H9 (cell line): ENCODE data around the gene LSM7. TPM values are rescaled to one million over a fixed set of nuclear protein-coding genes. Genes with fewer than 3 reads are reported as not detected.

Source experiments
- DNase-seq: peaks from one replicate; pipeline ENCODE4 v3.0.0-alpha.2; 2017
- H2AFZ ChIP-seq: one replicate; pipeline ENCODE4 v1.6.1; 2013; ENCODE audit warnings: mild to moderate bottlenecking, low read length, control low read depth, moderate library complexity
- H2AK5ac ChIP-seq: 2 replicates; pipeline ENCODE4 v1.6.1; 2013; ENCODE audit warnings: low read length, control low read depth, mixed read lengths; ENCODE audit not compliant: insufficient read length
- H2BK120ac ChIP-seq: one replicate; pipeline ENCODE4 v1.6.1; 2013; ENCODE audit warnings: low read depth, mild to moderate bottlenecking, low read length, control low read depth, inconsistent platforms; ENCODE audit not compliant: poor library complexity, severe bottlenecking
- H2BK12ac ChIP-seq: 2 replicates; pipeline ENCODE4 v1.6.1; 2013; ENCODE audit warnings: low read length, control low read depth, mixed read lengths, low read depth; ENCODE audit not compliant: insufficient read length
- H2BK15ac ChIP-seq: 2 replicates; pipeline ENCODE4 v1.6.1; 2013; ENCODE audit warnings: low read depth, low read length, control low read depth
- H2BK20ac ChIP-seq: one replicate; pipeline ENCODE4 v1.6.1; 2013; ENCODE audit warnings: low read depth, mild to moderate bottlenecking, low read length, control low read depth, inconsistent platforms; ENCODE audit not compliant: poor library complexity, severe bottlenecking
- H2BK5ac ChIP-seq: 2 replicates; pipeline ENCODE4 v1.6.1; 2013; ENCODE audit warnings: low read length, control low read depth, mixed read lengths; ENCODE audit not compliant: insufficient read length
- H3K14ac ChIP-seq: 2 replicates; pipeline ENCODE4 v1.6.1; 2013; ENCODE audit warnings: low read length, control low read depth; ENCODE audit not compliant: insufficient read depth
- H3K18ac ChIP-seq: 2 replicates; pipeline ENCODE4 v1.6.1; 2013; ENCODE audit warnings: low read depth, mild to moderate bottlenecking, mixed read lengths, low read length, control low read depth; ENCODE audit not compliant: insufficient read length
- H3K23ac ChIP-seq: 2 replicates; pipeline ENCODE4 v1.6.1; 2013; ENCODE audit warnings: low read length, control low read depth, mixed read lengths, low read depth; ENCODE audit not compliant: insufficient read length
- H3K23me2 ChIP-seq: 2 replicates; pipeline ENCODE4 v1.6.1; 2013; ENCODE audit warnings: low read depth, mild to moderate bottlenecking, mixed read lengths, low read length, control low read depth; ENCODE audit not compliant: insufficient read length, poor library complexity, severe bottlenecking
- H3K27ac ChIP-seq: 2 replicates; pipeline ENCODE4 v1.5.1; 2013; ENCODE audit warnings: low read length, control low read depth, mixed read lengths, low read depth; ENCODE audit not compliant: insufficient read length
- H3K27me3 ChIP-seq: 2 replicates; pipeline ENCODE4 v1.6.1; 2013; ENCODE audit warnings: low read length, control low read depth, inconsistent platforms; ENCODE audit not compliant: insufficient read depth
- H3K4ac ChIP-seq: 2 replicates; pipeline ENCODE4 v1.6.1; 2013; ENCODE audit warnings: low read depth, mild to moderate bottlenecking, control low read depth, inconsistent platforms, low read length, moderate library complexity
- H3K4me1 ChIP-seq: 2 replicates; pipeline ENCODE4 v1.6.1; 2013; ENCODE audit warnings: low read length, control low read depth, inconsistent platforms; ENCODE audit not compliant: insufficient read depth
- H3K4me2 ChIP-seq: 2 replicates; pipeline ENCODE4 v1.6.1; 2013; ENCODE audit warnings: low read length, control low read depth, mixed read lengths; ENCODE audit not compliant: insufficient read length, insufficient read depth
- H3K56ac ChIP-seq: 2 replicates; pipeline ENCODE4 v1.6.1; 2013; ENCODE audit warnings: low read depth, mild to moderate bottlenecking, mixed read lengths, low read length, control low read depth; ENCODE audit not compliant: insufficient read length
- H3K79me1 ChIP-seq: 2 replicates; pipeline ENCODE4 v1.6.1; 2013; ENCODE audit warnings: low read depth, mild to moderate bottlenecking, moderate library complexity, low read length, control low read depth, inconsistent platforms; ENCODE audit not compliant: insufficient read depth, poor library complexity, severe bottlenecking
- H3K79me2 ChIP-seq: 2 replicates; pipeline ENCODE4 v1.6.1; 2013; ENCODE audit warnings: low read length, control low read depth, inconsistent platforms; ENCODE audit not compliant: insufficient read depth
- H3K9ac ChIP-seq: 2 replicates; pipeline ENCODE4 v1.6.1; 2013; ENCODE audit warnings: low read length, control low read depth, mixed read lengths; ENCODE audit not compliant: insufficient read length; ENCODE audit errors: extremely low read depth
- H3K9me3 ChIP-seq: one replicate; pipeline ENCODE4 v1.6.1; 2013; ENCODE audit warnings: low read depth, low read length, inconsistent platforms; ENCODE audit not compliant: control insufficient read depth
- H3T11ph ChIP-seq: one replicate; pipeline ENCODE4 v1.6.1; 2013; ENCODE audit warnings: mild to moderate bottlenecking, low read length, control low read depth, inconsistent platforms
- H4K20me1 ChIP-seq: one replicate; pipeline ENCODE4 v1.6.1; 2013; ENCODE audit not compliant: control insufficient read depth, insufficient read length, insufficient read depth
- H4K5ac ChIP-seq: 2 replicates; pipeline ENCODE4 v1.6.1; 2013; ENCODE audit warnings: low read depth, mild to moderate bottlenecking, mixed read lengths, low read length, control low read depth; ENCODE audit not compliant: insufficient read length
- H4K8ac ChIP-seq: replicated peaks from 2 replicates; pipeline ENCODE4 v1.6.1; 2013; ENCODE audit warnings: low read length, control low read depth, mixed read lengths, low read depth; ENCODE audit not compliant: insufficient read length
- H4K91ac ChIP-seq: 2 replicates; pipeline ENCODE4 v1.6.1; 2013; ENCODE audit warnings: low read depth, mild to moderate bottlenecking, moderate library complexity, mixed read lengths, low read length, control low read depth; ENCODE audit not compliant: insufficient read length
- H3K27ac Mint-ChIP-seq, 3 experiments: 2 replicates in 2 of 3; 3 replicates in 1 of 3; pipeline ENCODE4 v1.8.0; 2020 to 2021; ENCODE audit warnings: mixed read lengths in 3 of 3, mild to moderate bottlenecking in 1 of 3, moderate library complexity in 1 of 3
- H3K27me3 Mint-ChIP-seq: 2 replicates; pipeline ENCODE4 v1.8.0; 2021; ENCODE audit warnings: low read depth, mild to moderate bottlenecking, moderate library complexity, mixed read lengths
- H3K36me3 Mint-ChIP-seq, 3 experiments: 2 replicates in 2 of 3; 3 replicates in 1 of 3; pipeline ENCODE4 v1.8.0; 2020 to 2021; ENCODE audit warnings: low read depth in 3 of 3, mixed read lengths in 3 of 3; ENCODE audit not compliant: insufficient read depth in 1 of 3
- H3K4me1 Mint-ChIP-seq, 2 experiments: 2 replicates each; pipeline ENCODE4 v1.8.0; 2020; ENCODE audit warnings: mixed read lengths in 2 of 2
- H3K4me3 Mint-ChIP-seq, 2 experiments: 2 replicates in 1 of 2; 3 replicates in 1 of 2; pipeline ENCODE4 v1.8.0; 2020 to 2021; ENCODE audit warnings: mild to moderate bottlenecking in 2 of 2, mixed read lengths in 2 of 2, moderate library complexity in 1 of 2
- H3K9me3 Mint-ChIP-seq, 2 experiments: 2 replicates in 1 of 2; 3 replicates in 1 of 2; pipeline ENCODE4 v1.8.0; 2020; ENCODE audit warnings: mild to moderate bottlenecking in 2 of 2, mixed read lengths in 2 of 2, moderate library complexity in 1 of 2
- CTCF ChIP-seq: fragments of 200-600 bp; sonication (generic); conservative IDR thresholded peaks from 3 replicates; pipeline ENCODE4 v1.8.0; 2021; ENCODE audit warnings: antibody characterized with exemption, mild to moderate bottlenecking
- WGBS: extraction: QIAGEN DNeasy Blood & Tissue Kit; methylation state at CpG from one replicate; pipeline ENCODE4 v1.1.7; 2013; ENCODE audit warnings: missing lambda C conversion rate, low lambda C conversion rate, mixed read lengths; ENCODE audit not compliant: insufficient read length; ENCODE audit errors: extremely low coverage; 5-methylcytosine and 5-hydroxymethylcytosine counted together
- total RNA-seq: library from RNA; stranded (reverse); gene quantifications from 2 replicates; pipeline ENCODE4 v1.2.1, GENCODE V29; 2021

The LSM7 gene
- total RNA-seq, 1 experiment from 2014 or later, result 187 TPM

- Mint-ChIP-seq H3K36me3 (peaks cover 5 to 25% (median 13%) of the 10 kb centered on the region in 3 experiments; a peak in 6 of 7 replicates), H3K27me3 (no peaks in the 10 kb centered on the region), H3K27ac (no peak overlapping the region), H3K4me3 (no peak overlapping the region), H3K9me3 (peaks cover 3 to 6% of the 10 kb centered on the region in 2 experiments; a peak in 4 of 5 replicates), H3K4me1 (peaks cover 0 to 11% of the 10 kb centered on the region in 2 experiments; a peak in 1 of 4 replicates)
- Histone ChIP-seq H3K27ac (no peak overlapping the region), H2AFZ (no peak overlapping the region), H3K9me3 (no peaks in the 10 kb centered on the region), H3T11ph (no peak overlapping the region), H3K79me1 (peaks cover 2% of the 10 kb centered on the region), H3K9ac (no peak overlapping the region), H3K79me2 (peaks cover 3% of the 10 kb centered on the region; the same call in 1 of the 2 replicates), H3K14ac (no peak overlapping the region), H2BK12ac (no peak overlapping the region), H2BK120ac (no peak overlapping the region), H3K4me2 (no peak overlapping the region), H4K20me1 (no peaks in the 10 kb centered on the region), H3K4ac (no peak overlapping the region), H3K4me1 (no peaks in the 10 kb centered on the region), H3K23me2 (no peaks in the 10 kb centered on the region), H4K8ac (no peak overlapping the region), H3K18ac (no peak overlapping the region), H3K56ac (no peak overlapping the region), H4K91ac (no peak overlapping the region), H3K23ac (no peak overlapping the region), H4K5ac (no peak overlapping the region), H3K27me3 (no peaks in the 10 kb centered on the region), H2BK20ac (no peak overlapping the region), H2BK15ac (no peak overlapping the region), H2AK5ac (no peak overlapping the region), H2BK5ac (no peak overlapping the region)
- WGBS, result no CpG with 5 or more reads among the region's 52 CpGs
- TF ChIP-seq CTCF, result no peak
- DNase-seq, result no peak
These were observed 11.4 kb upstream of the LSM7 start for GRCh38 chr19:2339644-2340310.
